Measurements from ENCODE around the gene ABI3BP.

GRCh38 chr3:100927775-100928174 lies 65.4 kb downstream of the ABI3BP start:
- TF ChIP-seq CTCF (conservative IDR thresholded peaks at IDR 0.05 in 1 of 2, IDR thresholded peaks at IDR 0.05 in 1 of 2; ENCODE audit: low read depth in 1 of 2, low read length in 2 of 2) = no peak
- no peak for TF ChIP-seq EZH2 (IDR thresholded peaks at IDR 0.05; ENCODE audit: low read length, missing control alignments)

All from fibroblast of lung (primary cell).